Endothelial cell of umbilical vein (primary cell): ENCODE results near the gene WTAP. TPM values are rescaled to one million over a fixed set of nuclear protein-coding genes. Genes with fewer than 3 reads are reported as not detected.
A peak's percentile ranks its signal among the peaks of the same experiment; 100 is the strongest.
"Not testable (repeated sequence)": the region's sequence is repeated elsewhere in the genome, so short reads cannot be mapped to it uniquely, and the experiment has no call there.

Experiments used
- BruUV-seq: library from RNA; stranded (reverse); fragments of 400-500 nt; replicated peaks from 2 replicates; lab custom pipeline; 2021; lab: Mats Ljungman, UMichigan
- CTCF ChIA-PET: fragments of 300-600, 350-600 bp; sonication (Branson Sonifier 250); formaldehyde crosslinking; loops from one replicate; lab custom pipeline; 2021; ENCODE audit warnings: antibody characterized with exemption, inconsistent platforms; lab: Charles Lee
- POLR2A ChIA-PET: fragments of 300-600, 350-600 bp; sonication (Branson Sonifier 250); formaldehyde crosslinking; loops from one replicate; lab custom pipeline; 2021; ENCODE audit warnings: antibody characterized with exemption, inconsistent platforms; lab: Charles Lee
- DNase-seq: peaks from one replicate; pipeline ENCODE4 v3.0.0-alpha.2; 2011; ENCODE audit warnings: low read depth, low spot score
- FAIRE-seq: peaks from 2 replicates; lab custom pipeline; 2011; peaks lifted over from hg19 to GRCh38; lab: Jason Lieb, UNC
- H2AFZ ChIP-seq: 2 replicates; pipeline ENCODE4 v1.6.0; 2012; ENCODE audit warnings: low read depth, low read length, control low read depth, inconsistent platforms
- H3K27ac ChIP-seq: 2 replicates; pipeline ENCODE4 v1.5.1; 2011; ENCODE audit warnings: low read depth, mild to moderate bottlenecking, control low read depth, low read length, moderate library complexity; ENCODE audit not compliant: insufficient read depth
- H3K27me3 ChIP-seq, 2 experiments: 2 replicates each; pipeline versions ENCODE4 v1.6.0 to v1.6.1; 2011; ENCODE audit warnings: low read length in 2 of 2, mixed read lengths in 1 of 2; ENCODE audit not compliant: control insufficient read depth in 2 of 2, insufficient read depth in 2 of 2
- H3K36me3 ChIP-seq, 2 experiments: 2 replicates in 1 of 2; 3 replicates in 1 of 2; pipeline ENCODE4 v1.5.1; 2011; ENCODE audit warnings: low read length in 2 of 2, mild to moderate bottlenecking in 1 of 2, moderate library complexity in 1 of 2; ENCODE audit not compliant: control insufficient read depth in 2 of 2, insufficient read depth in 2 of 2; ENCODE audit errors: extremely low read depth in 1 of 2
- H3K4me1 ChIP-seq: 3 replicates; pipeline ENCODE4 v1.5.1; 2011; ENCODE audit warnings: mild to moderate bottlenecking, low read length; ENCODE audit not compliant: control insufficient read depth, insufficient read depth; ENCODE audit errors: extremely low read depth
- H3K4me2 ChIP-seq: 2 replicates; pipeline ENCODE4 v1.6.1; 2011; ENCODE audit warnings: low read length, control low read depth, mixed read lengths; ENCODE audit not compliant: insufficient read depth
- H3K4me3 ChIP-seq, 3 experiments: fragments of 200-600 bp in 1 of 3; sonication (generic), shearing (Covaris generic) in 1 of 3; replicated peaks in 1 of 3; 2 replicates each; pipeline ENCODE4 v1.5.1; 2011 to 2016; ENCODE audit warnings: control low read depth in 3 of 3, low read length in 3 of 3, mild to moderate bottlenecking in 2 of 3, inconsistent platforms in 1 of 3, low read depth in 1 of 3, moderate library complexity in 1 of 3; ENCODE audit not compliant: insufficient read depth in 1 of 3
- H3K79me2 ChIP-seq: 2 replicates; pipeline ENCODE4 v1.6.0; 2012; ENCODE audit warnings: low read length, inconsistent platforms; ENCODE audit not compliant: control insufficient read depth, insufficient read depth
- H3K9ac ChIP-seq: replicated peaks from 2 replicates; pipeline ENCODE3; 2011; ENCODE audit warnings: low read length, control low read depth; ENCODE audit not compliant: insufficient read depth; ENCODE audit errors: extremely low read depth
- H3K9me1 ChIP-seq: replicated peaks from 3 replicates; pipeline ENCODE4 v1.6.0; 2011; ENCODE audit warnings: mild to moderate bottlenecking, low read length; ENCODE audit not compliant: control insufficient read depth, insufficient read depth; ENCODE audit errors: extremely low read depth
- H3K9me3 ChIP-seq: replicated peaks from 2 replicates; pipeline ENCODE4 v1.5.1; 2012; ENCODE audit warnings: low read length, inconsistent platforms; ENCODE audit not compliant: control insufficient read depth, insufficient read depth
- H4K20me1 ChIP-seq: replicated peaks from 2 replicates; pipeline ENCODE3; 2011; ENCODE audit warnings: mild to moderate bottlenecking, low read length; ENCODE audit not compliant: control insufficient read depth, insufficient read depth; ENCODE audit errors: extremely low read depth
- EZH2 ChIP-seq: IDR thresholded peaks from 2 replicates; pipeline ENCODE4 v1.6.1; 2012; ENCODE audit warnings: borderline replicate concordance, low read depth, mild to moderate bottlenecking, moderate library complexity, low read length, inconsistent platforms; ENCODE audit not compliant: severe bottlenecking
- FOS ChIP-seq: IDR thresholded peaks from 2 replicates; pipeline ENCODE4 v1.6.1; 2011; ENCODE audit warnings: mild to moderate bottlenecking, low read length, moderate library complexity, borderline replicate concordance; ENCODE audit not compliant: insufficient read depth
- GATA2 ChIP-seq: IDR thresholded peaks from 2 replicates; pipeline ENCODE4 v1.7.0; 2011; ENCODE audit warnings: low read depth, mild to moderate bottlenecking, moderate library complexity, mixed read lengths, low read length; ENCODE audit not compliant: insufficient read length, insufficient read depth
- JUN ChIP-seq: IDR thresholded peaks from 2 replicates; pipeline ENCODE4 v1.6.1; 2011; ENCODE audit warnings: borderline replicate concordance, low read depth; ENCODE audit not compliant: insufficient read length, insufficient read depth
- MYC ChIP-seq: IDR thresholded peaks from one replicate; pipeline ENCODE4 v1.6.1; 2011; ENCODE audit warnings: mild to moderate bottlenecking, low read depth, low read length
- POLR2A ChIP-seq: IDR thresholded peaks from 2 replicates; pipeline ENCODE4 v1.6.1; 2012; ENCODE audit warnings: low read depth, mild to moderate bottlenecking, control low read depth, low read length
- POLR2AphosphoS5 ChIP-seq: IDR thresholded peaks from 2 replicates; pipeline ENCODE4 v1.6.1; 2012; ENCODE audit warnings: low read depth, mild to moderate bottlenecking, control low read depth, low read length, moderate library complexity; ENCODE audit not compliant: insufficient read depth
- dilution Hi-C: fragments of 300-500 bp; cut with MboI; formaldehyde crosslinking; loops from one replicate; pipeline ENCODE4 v1.15.0; 2019; ENCODE audit warnings: low sequenced_read_pairs; ENCODE audit not compliant: extremely low pct_ligation_motif_present
- intact Hi-C: fragments of 100-400 bp; cut with micrococcal nuclease; formaldehyde crosslinking; loops from one replicate; pipeline ENCODE4 v1.10.0; 2022
- polyA plus RNA-seq, 4 experiments: library from polyadenylated mRNA; depleted of rRNA in 3 of 4; stranded (reverse) in 3 of 4; unstranded in 1 of 4; fragments of >200 nt; gene quantifications; 2 replicates each; pipeline versions ENCODE4 v1.2.1 to v1.2.3, GENCODE V29; 2011 to 2012; ENCODE audit warnings: missing spikeins in 1 of 4
- total RNA-seq: library from RNA; stranded (reverse); gene quantifications from 2 replicates; pipeline ENCODE4 v1.2.3, GENCODE V29; 2021
- TF ChIP-seq, protein P1 (sequence below): IDR thresholded peaks from 2 replicates; pipeline ENCODE4 v1.6.1; 2011; ENCODE audit not compliant: insufficient read depth, insufficient read length
- TF ChIP-seq, protein P2 (sequence below), 2 donors: IDR thresholded peaks; 1 replicate in 1 of 2; 2 replicates in 1 of 2; pipeline ENCODE4 v1.5.1; 2011; ENCODE audit warnings: low read length in 2 of 2, mild to moderate bottlenecking in 2 of 2, moderate library complexity in 2 of 2, control low read depth in 1 of 2, inconsistent platforms in 1 of 2, low read depth in 1 of 2; ENCODE audit not compliant: insufficient read depth in 1 of 2; ENCODE audit errors: extremely low read depth in 1 of 2

WTAP gene
- total and polyA plus RNA-seq, 2 donors (not counting 3 experiments of a cell fraction or from before 2014, with no cell fraction given): 21.7 to 81.6 TPM

DNA sequence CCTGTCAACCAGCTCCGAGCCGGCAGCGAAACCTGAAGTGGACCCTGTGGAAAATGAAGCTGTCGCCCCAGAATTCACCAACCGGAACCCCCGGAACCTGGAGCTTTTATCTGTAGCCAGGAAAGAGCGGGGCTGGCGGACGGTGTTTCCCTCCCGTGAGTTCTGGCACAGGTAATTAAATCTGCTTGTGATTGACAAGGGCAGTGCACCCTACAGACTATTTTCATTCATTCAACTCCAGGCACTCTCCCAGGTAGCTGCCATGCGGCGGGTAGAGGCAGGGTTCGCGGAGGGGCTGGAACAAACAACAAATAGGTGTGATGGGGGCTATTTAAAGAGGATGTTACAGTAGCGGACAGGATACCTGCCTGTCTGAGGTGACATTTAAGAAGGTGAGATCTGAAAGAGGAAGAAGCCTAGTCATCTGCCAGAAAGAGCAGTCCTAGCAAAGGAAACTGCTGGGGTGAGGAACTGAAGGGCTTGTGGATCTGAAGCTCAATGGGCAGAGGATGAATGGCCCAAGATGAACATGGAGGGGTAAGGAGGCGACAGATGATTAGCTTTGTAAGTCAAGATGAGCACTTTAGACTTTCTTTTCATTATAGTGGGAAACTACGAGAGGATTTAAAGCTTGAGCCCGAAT, 63.8 kb downstream of the WTAP start:
- no peak for TF ChIP-seq GATA2
- TF ChIP-seq, protein P1, sequence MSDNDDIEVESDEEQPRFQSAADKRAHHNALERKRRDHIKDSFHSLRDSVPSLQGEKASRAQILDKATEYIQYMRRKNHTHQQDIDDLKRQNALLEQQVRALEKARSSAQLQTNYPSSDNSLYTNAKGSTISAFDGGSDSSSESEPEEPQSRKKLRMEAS: no peak
- no peak for TF ChIP-seq JUN
- TF ChIP-seq POLR2A: no peak
- TF ChIP-seq, protein P2, sequence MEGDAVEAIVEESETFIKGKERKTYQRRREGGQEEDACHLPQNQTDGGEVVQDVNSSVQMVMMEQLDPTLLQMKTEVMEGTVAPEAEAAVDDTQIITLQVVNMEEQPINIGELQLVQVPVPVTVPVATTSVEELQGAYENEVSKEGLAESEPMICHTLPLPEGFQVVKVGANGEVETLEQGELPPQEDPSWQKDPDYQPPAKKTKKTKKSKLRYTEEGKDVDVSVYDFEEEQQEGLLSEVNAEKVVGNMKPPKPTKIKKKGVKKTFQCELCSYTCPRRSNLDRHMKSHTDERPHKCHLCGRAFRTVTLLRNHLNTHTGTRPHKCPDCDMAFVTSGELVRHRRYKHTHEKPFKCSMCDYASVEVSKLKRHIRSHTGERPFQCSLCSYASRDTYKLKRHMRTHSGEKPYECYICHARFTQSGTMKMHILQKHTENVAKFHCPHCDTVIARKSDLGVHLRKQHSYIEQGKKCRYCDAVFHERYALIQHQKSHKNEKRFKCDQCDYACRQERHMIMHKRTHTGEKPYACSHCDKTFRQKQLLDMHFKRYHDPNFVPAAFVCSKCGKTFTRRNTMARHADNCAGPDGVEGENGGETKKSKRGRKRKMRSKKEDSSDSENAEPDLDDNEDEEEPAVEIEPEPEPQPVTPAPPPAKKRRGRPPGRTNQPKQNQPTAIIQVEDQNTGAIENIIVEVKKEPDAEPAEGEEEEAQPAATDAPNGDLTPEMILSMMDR (IDR thresholded peaks at IDR 0.05; ENCODE audit: extremely low read depth in 1 of 2, insufficient read depth in 1 of 2, low read depth in 1 of 2, low read length in 2 of 2): no peak
- no peak for TF ChIP-seq EZH2
- TF ChIP-seq MYC: no peak
- TF ChIP-seq POLR2AphosphoS5: no peak
- no peak for TF ChIP-seq FOS
- intact Hi-C loops (loop anchor here (1.0 to 10.0 kb wide), 4 partner anchors 38 to 666 kb away; partner anchors contain the start of gene SOD2), dilution Hi-C loops (no loop called here)

DNA sequence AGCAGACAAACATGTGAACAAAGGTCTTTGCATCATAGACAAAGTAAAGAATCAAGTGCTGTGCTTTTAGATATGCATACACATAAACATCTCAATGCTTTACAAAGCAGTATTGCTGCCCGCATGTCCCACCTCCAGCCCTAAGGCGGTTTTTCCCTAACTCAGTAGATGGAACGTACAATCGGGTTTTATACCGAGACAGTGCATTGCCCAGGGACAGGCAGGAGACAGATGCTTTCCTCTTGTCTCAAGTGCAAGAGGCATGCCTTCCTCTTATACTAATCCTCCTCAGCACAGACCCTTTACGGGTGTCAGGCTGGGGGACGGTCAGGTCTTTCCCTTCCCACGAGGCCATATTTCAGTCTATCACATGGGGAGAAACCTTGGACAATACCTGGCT, 67.7 kb downstream of the WTAP start:
- intact Hi-C loops: loop anchor here (5.0 to 10.0 kb wide), 2 partner anchors 310 to 662 kb away; no protein-coding TSS in a partner anchor
- H2AFZ ChIP-seq, FAIRE-seq, H3K4me3 ChIP-seq, dilution Hi-C loops, H3K9me3 ChIP-seq, H3K9me1 ChIP-seq, DNase-seq, H4K20me1 ChIP-seq, H3K27me3 ChIP-seq, POLR2A ChIA-PET, H3K9ac ChIP-seq, CTCF ChIA-PET, H3K4me2 ChIP-seq, BruUV-seq, H3K27ac ChIP-seq: not testable (repeated sequence)
- Histone ChIP-seq H3K4me1 (peaks cover 13% of the 10 kb centered on the region), H3K36me3 (peaks cover 5 to 11% of the 10 kb centered on the region in 2 experiments), H3K79me2 (peaks cover 37% of the 10 kb centered on the region)

More for the DNA sequence above, 63.8 kb downstream of the WTAP start:
- Histone ChIP-seq H3K9me3 (no peaks in the 10 kb centered on the region), H2AFZ (peak overlapping the region; percentile 87), H3K9me1 (no peaks in the 10 kb centered on the region), H3K27me3 (no peaks in the 10 kb centered on the region), H3K4me3 (peak overlapping the region; percentile 63 to 81 (median 64)), H3K79me2 (peaks cover 70% of the 10 kb centered on the region), H4K20me1 (peaks cover 2% of the 10 kb centered on the region), H3K9ac (peak overlapping the region; percentile 64), H3K4me1 (peaks cover 27% of the 10 kb centered on the region), H3K36me3 (peaks cover 0 to 2% of the 10 kb centered on the region in 2 experiments), H3K27ac (peak overlapping the region; percentile 48), H3K4me2 (peak overlapping the region; percentile 55)
- FAIRE-seq (no peak), DNase-seq (no peak)
- BruUV-seq: no TSS peak
- CTCF ChIA-PET: interaction anchor here (1.1 to 2.1 kb wide), 4 partner anchors 68 to 664 kb away, joined by 4 to 5 read pairs (median 5); no protein-coding TSS in a partner anchor
- POLR2A ChIA-PET: interaction anchor here (0.8 to 2.9 kb wide), 4 partner anchors 29 to 100 kb away, joined by 3 to 21 read pairs (median 3); partner anchors contain the start of genes ACAT2 and WTAP
